GM10847 (cell line): ENCODE results near the gene TSHR.

ENCODE experiments used
- POLR2A ChIP-seq: IDR thresholded peaks from 2 replicates; pipeline ENCODE4 v1.6.1; 2011; ENCODE audit not compliant: insufficient read length; ENCODE audit errors: extremely low read depth

TSHR gene

DNA sequence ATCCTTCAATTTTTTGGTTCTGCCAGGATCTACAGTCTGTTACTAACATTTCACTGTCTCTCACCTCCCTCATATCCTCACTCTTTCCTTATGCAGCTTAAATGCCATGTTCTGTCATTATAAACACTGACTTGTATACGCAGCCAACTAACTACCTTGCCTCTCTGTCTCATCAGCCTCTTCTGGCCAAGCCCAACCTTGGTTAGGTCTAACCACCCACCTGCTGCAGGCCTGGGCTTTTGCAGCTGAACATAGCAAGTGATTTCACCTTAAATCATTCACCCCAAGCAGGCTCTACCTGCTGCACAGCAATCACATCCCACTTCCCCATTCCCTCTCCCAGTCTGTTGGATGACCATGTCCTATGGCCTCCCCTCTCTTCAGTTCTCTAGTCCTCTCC lies 173.8 kb downstream of the TSHR start:
- TF ChIP-seq POLR2A = no peak

DNA sequence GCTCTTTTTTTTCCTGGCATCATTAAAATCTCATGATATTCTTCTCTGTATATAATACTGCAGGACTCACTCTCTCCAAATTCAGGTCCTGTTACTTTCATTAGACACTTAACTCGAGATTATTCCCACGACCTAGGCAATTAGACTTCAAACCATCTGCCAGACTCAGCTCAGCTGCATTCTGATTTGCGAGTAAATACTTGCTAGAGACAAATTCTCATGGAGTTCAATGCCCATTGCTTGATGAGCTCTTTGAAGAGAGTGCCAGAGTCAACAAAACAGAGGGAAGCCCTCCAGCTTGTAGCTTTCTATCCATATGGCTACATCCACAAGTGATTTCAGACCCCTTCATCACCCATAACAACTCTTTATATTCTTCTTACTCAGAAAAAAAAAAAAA lies 177.0 kb downstream of the TSHR start:
- TF ChIP-seq POLR2A = no peak

DNA sequence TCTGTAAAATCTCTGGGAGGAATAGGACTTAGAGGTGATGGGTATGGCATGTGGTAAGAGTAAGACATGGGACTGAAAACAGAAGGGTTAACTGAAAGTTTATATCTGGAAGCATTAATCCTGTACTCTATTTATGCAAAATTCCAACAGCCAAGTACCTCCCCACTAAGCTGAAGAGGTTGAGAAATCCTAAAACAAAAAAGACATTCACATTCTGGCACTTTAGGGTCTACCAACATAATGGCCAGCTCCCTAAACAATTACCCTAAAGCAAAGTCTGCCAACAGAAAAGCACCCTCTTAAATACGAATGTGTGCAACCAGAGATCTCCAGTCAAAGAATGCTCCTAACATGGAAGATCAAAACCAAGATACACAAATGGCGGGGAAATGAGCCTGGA lies 178.0 kb downstream of the TSHR start:
- no peak for TF ChIP-seq POLR2A

DNA sequence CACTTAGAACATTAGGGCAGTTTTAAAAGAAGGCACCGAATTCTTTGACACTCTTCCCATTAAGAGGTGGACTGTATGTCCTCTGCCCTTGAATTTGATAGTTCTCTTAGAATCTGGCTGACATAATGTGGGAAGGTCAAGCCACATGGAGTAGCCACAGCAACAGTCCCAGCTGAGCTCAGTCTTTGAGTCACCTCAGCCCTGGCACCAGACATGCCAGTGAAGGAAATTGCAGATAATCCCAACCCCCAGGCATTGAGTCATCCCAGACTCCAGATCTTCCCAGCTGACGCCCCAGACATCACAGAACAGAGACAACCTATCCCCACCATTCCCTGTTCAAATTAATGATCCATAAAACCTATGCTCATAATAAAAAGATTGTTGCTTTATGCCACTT lies 181.9 kb downstream of the TSHR start:
- TF ChIP-seq POLR2A = no peak

DNA sequence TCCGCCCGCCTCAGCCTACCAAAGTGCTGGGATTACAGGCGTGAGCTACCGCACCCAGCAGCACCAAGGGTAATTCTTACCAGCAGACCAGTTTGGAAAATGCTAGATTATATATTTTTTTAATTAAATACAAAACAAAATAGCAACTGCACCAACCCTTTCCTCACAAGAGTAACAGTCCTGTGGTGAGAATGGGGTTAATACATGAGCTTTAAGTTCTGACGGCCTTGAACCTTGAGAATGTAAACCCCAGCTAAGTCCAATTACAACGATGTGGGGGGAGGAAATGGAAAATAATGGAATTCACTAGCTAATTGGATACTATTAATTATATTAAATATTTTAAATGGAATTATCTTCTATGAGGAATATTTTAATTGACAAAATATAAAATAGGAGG lies 183.0 kb downstream of the TSHR start:
- TF ChIP-seq POLR2A = no peak

DNA sequence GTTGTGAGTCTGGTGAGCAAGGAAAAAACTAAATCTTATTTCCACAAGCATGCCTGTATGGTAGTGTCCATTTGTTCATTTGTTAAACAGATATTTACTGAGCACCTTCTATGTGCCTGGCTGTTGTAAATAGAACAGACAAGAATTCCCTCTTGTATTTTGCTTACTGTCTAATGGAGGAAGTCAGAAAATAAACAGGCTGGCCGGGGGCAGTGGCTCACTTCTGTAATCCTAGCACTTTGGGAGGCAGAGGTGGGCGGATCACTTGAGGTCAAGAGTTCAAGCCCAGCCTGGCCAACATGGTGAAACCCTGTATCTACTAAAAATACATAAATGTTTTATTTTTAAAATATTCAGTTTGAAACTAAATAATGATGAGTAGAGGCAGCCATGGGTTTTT lies 186.0 kb downstream of the TSHR start:
- TF ChIP-seq POLR2A = no peak

GRCh38 chr14:81143793-81144192 lies 188.4 kb downstream of the TSHR start:
- no peak for TF ChIP-seq POLR2A

- no peak for TF ChIP-seq POLR2A
These were observed 189.6 kb downstream of the TSHR start for GRCh38 chr14:81144824-81145603.

- no peak for TF ChIP-seq POLR2A
These were observed 191.9 kb downstream of the TSHR start for GRCh38 chr14:81147140-81147897.

- no peak for TF ChIP-seq POLR2A
These were observed 193.2 kb downstream of the TSHR start for GRCh38 chr14:81148635-81149034.

- TF ChIP-seq POLR2A = no peak
These were observed 197.8 kb downstream of the TSHR start for GRCh38 chr14:81153187-81153586.

GRCh38 chr14:81157431-81157830 lies 202.0 kb downstream of the TSHR start:
- no peak for TF ChIP-seq POLR2A

DNA sequence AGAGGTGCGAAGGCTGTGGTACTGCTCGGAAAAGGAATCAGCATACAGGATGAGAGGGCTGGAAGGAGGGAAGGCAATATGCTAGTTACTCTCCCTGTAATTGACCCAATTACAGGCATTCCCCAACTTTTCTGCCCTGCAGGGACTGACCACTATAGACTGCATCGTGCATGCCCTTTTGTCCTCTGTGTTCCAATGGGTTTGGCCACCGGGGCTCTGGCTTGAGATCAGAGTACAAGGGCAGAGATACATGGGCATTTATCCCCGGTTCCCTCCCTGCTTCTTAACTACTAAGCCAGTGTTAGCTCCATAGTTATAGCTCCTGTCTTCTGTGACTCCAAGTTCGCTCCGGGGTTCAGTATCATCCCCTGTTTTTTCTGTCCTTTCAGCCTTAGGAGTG lies 205.7 kb downstream of the TSHR start:
- no peak for TF ChIP-seq POLR2A

- no peak for TF ChIP-seq POLR2A
These were observed 206.3 kb downstream of the TSHR start for GRCh38 chr14:81161749-81162148.

DNA sequence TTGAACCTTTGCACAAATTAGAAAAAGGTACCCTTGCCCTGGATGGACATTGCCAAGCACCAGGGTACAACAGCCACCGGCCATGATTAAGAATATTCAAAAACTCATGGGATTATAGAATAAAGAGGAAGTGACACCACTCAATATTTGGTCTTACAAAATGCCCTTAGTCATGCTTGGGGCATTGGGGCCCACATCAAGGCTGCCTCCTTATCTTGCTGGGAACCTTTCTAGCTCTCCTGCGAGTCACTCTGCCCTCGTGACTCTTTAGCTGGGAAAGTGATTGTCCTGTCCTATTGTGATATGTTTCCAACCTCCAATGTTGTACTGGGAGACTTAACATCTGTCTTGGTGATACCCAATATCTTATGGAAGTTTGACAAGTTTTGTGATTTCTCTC lies 207.5 kb downstream of the TSHR start:
- no peak for TF ChIP-seq POLR2A

- TF ChIP-seq POLR2A = no peak
These were observed 208.8 kb downstream of the TSHR start for GRCh38 chr14:81164167-81164774.

GRCh38 chr14:81165188-81165587 lies 209.8 kb downstream of the TSHR start:
- TF ChIP-seq POLR2A = no peak

GRCh38 chr14:81166121-81166520 lies 210.7 kb downstream of the TSHR start:
- TF ChIP-seq POLR2A = no peak
